H54 (cell line): ENCODE data around the gene L3HYPDH.

ENCODE experiments used
- DNase-seq: peaks from one replicate; pipeline ENCODE4 v3.0.0; 2011; ENCODE audit warnings: low spot score, mixed read lengths; ENCODE audit not compliant: insufficient read length
- FAIRE-seq: peaks from 3 replicates; lab custom pipeline; 2011; peaks lifted over from hg19 to GRCh38; lab: Jason Lieb, UNC
- POLR2A ChIP-seq: IDR thresholded peaks from 2 replicates; pipeline ENCODE4 v1.6.1; 2011; ENCODE audit warnings: low read depth, mild to moderate bottlenecking, low read length

The L3HYPDH gene

DNA sequence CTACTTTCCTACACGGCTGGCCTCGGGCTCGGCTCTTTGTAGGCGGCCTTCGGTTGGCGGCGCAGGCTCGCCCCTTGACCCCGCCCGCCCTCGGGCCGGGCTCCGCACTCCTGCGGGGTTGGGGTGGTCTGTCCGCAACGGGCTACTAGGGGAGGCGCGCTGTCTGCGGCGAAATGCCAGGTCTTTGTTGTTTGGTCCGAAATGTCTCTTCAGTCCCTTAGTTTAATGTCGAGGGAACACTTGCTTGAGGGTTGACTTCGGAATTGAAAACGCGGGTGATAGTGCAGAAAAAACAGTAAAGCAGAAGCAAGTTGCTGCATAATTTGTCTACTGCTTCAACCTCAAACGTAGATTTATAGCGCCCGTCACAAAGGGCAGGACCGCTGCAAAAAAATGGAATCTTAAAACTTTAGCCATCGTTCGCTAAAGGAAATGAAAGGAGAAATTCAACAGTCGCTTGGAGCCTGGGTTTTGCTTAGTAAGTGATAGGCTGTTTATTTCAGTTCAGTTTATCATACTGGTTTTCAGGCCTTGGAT lies 499 bp upstream of the L3HYPDH start:
- no peak for FAIRE-seq
- TF ChIP-seq POLR2A, result no peak
- peak; percentile 9 for DNase-seq

DNA sequence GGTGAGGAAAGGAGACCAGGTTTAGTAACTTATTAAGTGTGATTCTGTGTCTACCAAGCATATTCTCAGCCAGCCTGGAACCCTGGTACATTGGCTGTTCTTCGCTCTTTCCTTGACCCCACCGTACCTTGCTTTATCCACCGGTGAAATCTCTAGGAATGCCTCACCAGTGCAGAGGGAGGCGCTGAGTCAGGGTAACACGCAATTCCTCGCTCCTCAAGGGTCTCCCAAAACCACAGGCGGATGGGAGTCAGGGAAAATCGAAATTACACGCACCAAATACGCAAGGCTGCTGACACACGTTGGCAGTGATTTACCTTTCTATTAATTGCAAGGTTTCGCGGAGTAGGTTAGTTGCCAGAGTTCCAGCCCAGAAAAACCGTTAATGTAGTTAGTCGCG lies 845 bp downstream of the L3HYPDH start:
- DNase-seq (no peak), FAIRE-seq (no peak)
- no peak for TF ChIP-seq POLR2A

DNA sequence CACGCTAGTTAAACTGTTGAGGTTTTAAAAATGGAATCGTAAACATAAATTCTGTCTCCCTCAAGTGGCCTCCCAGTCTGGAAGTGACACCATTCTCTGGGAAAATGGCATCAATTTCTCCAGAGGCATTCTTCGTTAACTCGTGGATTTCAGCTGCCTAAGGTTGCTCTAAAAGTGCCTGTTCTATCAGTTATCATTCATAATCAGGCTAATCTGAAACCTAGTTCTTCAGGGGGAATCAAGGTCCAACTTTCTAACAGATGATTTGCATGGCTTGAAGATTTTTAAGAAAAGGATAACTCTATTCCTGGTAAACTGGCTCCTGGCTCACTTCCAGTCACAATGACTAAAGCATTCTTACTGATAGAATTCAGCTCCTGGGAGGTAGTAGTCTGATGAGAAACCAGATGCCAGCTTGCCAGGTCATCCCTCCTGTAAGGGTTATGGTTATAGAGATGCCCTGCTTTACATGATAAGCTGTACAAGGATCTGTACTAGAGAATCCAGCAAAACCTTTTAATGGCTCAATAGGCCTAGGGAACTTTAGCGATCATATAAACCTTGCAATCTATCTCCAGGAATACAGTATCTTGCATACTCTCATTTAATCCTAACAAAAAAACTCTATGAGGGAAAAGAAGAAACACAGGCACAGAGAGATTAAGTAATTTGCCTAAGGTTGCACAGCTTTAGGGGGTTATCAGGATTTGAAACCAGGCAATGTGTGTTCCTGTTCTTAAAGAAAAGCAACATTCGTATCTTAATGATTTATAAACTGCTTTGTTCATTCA lies 1.5 kb downstream of the L3HYPDH start:
- DNase-seq (peak; percentile 32), FAIRE-seq (peak; percentile 53)
- no peak for TF ChIP-seq POLR2A

DNA sequence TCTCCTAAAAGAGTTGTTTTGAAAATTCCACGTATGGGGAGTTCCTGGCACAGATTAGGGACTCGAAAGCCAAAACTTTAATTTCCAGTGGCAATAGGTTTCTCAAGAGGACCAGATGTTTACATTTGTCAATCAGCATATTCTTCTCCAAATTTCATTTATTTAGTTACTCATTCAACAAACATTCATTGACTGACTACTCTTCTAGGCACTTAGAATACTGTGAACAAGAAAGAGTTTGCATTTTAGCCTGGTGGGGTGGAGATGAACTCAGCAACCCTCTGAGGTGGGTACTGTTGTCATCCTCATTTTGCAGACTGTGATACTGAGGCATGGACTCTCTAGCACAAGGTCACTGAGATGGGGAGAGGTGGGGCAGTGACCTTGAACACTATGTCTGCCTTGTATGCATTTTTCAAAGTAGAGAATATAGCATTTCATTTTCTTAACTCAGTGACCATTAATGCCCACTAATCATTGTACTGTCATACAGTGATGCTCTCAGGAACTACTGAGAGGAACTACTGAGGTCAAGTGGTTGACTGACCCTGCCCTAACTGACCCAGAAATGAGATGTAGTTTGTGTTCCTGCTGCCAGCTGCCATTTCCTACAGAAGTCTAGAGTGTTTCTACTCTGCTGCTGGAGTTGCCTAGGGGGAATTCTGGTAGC lies 2.2 kb downstream of the L3HYPDH start:
- DNase-seq (no peak), FAIRE-seq (no peak)
- no peak for TF ChIP-seq POLR2A

DNA sequence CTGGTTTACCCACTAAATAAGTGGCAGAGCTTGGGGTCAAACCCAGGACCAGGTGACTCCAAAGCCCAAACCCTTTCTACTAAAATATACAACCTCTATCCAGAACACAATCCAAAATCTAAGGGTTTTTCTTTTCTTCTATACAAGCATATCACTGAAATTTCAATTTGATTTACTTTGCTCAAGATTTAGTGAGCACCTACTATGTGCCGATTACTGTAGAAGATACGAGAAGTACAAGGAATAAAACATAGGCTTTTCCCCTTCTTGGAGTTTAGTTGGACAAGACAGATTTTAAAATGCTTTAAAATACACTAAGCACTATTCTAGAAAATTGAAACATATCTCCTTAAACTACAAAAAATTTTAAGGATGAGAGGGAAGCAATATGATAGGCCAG lies 2.8 kb downstream of the L3HYPDH start:
- FAIRE-seq (no peak), DNase-seq (no peak)
- TF ChIP-seq POLR2A, result no peak

DNA sequence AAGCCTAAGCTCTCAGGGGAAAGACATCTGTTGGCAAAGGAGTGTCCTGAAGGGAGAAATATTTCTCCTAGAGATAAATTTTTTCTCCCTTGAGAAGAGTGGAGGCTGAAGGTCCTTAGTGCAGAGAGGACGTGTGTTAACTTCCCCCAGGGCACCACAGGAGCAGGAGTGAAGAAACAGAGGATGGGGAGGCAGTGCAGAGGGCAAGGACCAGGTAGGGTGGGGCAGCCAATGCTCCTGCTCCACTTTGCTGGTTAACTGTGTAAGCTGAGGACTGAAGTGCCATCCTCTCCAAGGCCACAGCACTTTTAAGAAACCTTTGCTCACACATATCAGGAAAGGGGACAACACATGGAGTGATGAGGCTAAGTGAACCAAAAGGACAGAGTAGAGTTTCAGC lies 4.0 kb downstream of the L3HYPDH start:
- FAIRE-seq (no peak), DNase-seq (no peak)
- no peak for TF ChIP-seq POLR2A

DNA sequence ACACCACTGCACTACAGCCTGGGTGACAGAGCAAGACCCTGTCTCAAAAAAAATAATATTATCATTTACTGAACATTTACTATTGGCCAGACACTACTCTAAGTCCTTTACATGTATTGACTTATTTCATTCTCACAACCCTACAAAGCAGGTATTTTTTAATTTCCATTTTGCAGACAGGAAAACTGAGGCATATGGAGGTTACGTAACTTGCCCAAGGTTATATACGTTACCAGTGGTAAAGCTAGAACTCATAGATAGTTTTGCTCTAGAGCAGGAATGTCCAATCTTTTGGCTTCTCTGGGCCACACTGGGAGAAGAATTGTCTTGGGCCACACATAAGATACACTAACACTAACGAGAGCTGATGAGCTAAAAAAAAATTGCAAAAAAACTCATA lies 5.7 kb downstream of the L3HYPDH start:
- DNase-seq, result no peak
- FAIRE-seq, result no peak
- no peak for TF ChIP-seq POLR2A

DNA sequence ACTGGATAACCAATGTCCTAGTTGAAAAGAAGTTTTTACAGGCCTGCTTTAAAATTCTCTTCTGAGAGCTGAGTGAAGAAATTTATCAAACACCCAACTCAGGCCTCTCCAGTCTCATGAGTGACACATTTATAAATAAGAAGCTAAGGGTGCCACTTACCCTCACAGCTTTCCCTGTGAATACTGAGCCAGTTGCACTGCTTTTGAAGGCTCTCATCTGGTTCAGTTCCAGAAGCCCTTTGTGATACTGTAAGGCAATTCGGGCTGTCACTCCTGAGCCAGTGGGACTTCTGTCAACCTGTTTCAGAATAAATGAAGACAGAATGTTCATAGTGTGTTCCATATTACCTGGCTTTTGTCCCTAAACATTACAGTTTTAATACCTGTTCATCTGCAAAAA lies 8.5 kb downstream of the L3HYPDH start:
- TF ChIP-seq POLR2A, result no peak
- FAIRE-seq (no peak), DNase-seq (no peak)

DNA sequence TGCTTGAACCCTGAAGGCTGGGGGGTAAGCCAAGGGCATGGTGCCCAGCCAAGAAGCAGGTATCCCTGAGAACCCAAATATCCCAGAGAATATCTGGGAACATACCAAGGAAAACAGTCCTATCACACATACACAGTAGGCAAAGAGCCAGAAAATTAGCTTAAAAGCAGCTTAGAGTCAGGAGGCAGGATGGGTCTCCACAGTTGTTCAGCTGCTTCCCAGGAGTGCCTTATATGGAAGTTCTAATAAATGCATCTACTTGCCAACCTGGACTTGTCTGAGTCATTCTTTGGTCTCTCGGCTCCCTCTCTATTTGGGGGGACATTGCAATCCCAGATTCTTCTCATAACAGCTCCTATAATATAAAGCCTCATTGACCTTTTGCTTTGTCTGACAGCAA lies 10.0 kb downstream of the L3HYPDH start:
- no peak for TF ChIP-seq POLR2A
- FAIRE-seq (no peak), DNase-seq (no peak)

DNA sequence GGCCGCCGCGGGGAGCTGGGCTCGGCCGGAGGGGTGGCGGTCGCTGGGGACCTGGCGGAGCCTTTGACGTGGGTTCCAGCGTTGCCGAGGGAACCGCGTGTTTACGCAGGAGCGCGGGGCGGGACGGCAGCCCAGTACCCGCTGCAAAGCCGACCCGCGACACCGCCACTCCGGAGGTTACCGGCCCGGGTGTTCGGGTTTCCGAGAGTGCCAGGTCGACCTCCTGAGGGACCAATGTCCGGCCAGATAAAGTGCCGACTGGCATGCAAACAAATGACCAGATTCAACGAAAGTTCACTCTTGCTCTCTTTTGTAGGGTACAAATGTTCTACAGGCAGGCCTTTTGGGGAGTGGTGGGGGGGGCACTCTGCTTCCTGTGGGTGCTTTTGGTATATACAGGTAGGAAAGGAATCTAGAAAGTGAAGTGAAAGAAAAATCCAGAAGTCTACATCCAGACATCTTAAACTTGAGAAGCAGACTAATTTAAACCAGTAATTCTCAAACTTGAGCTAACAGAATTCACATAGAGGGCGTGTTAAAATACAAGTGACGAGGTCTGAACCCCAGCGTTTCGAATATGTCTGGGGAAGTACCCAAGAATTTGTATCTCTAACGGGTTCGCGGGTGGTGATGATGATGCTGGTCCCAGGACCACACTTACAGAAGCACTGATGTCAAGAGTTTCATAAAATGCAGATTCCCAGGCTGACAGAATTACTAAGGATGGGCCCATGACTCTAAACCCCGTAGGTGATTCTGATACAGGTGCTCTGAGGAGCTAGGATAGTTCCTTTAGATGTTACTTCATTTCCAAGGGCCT lies 18.7 kb downstream of the L3HYPDH start, which contains the start of gene GPR135:
GPR135 (minus strand) TSS at position 65 of the 820 bp plus-strand sequence. CDS start 154 bp downstream, outside the sequence.
- FAIRE-seq, result no peak
- DNase-seq, result no peak
- no peak for TF ChIP-seq POLR2A

DNA sequence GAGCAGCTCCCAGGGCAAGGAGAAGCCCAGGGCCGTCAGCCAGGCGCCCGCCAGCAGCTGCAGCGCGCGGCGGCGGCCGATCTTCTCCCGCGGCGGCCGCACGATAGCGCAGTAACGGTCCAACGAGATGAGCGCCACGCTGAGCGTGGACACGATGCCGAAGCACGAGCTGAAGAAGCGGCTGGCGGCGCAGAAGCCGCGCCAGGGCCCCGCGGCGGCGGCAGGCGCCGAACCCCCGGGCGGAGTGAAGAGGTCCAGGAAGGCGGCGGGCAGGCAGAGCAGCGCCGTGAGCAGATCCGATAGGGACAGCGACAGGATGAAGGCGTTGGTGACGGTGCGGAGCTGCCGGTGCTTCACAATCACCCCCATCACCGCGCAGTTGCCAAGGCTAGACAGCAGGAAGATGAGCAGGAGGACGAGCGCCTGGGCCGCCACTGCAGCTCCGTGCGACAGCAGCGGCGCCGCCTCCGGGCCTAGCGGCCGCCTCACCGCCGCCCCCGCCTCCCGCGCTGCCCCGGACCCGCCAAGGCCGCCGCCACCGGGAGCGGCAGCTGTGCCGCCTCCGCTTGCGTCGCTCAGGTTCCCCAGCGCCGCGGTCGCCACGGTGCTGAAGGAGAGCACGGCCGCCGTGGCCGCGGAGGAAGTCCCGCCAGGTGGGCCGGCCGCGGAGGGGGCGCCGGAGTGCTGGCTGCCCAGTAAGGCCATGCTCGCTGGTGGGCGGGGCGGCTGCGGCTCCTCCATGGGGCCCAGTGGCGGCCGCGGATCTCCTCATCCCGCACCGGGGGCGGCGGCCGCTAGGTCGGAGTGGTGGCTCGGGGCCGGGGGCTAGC lies 19.5 kb downstream of the L3HYPDH start:
- no peak for TF ChIP-seq POLR2A
- FAIRE-seq (no peak), DNase-seq (no peak)

DNA sequence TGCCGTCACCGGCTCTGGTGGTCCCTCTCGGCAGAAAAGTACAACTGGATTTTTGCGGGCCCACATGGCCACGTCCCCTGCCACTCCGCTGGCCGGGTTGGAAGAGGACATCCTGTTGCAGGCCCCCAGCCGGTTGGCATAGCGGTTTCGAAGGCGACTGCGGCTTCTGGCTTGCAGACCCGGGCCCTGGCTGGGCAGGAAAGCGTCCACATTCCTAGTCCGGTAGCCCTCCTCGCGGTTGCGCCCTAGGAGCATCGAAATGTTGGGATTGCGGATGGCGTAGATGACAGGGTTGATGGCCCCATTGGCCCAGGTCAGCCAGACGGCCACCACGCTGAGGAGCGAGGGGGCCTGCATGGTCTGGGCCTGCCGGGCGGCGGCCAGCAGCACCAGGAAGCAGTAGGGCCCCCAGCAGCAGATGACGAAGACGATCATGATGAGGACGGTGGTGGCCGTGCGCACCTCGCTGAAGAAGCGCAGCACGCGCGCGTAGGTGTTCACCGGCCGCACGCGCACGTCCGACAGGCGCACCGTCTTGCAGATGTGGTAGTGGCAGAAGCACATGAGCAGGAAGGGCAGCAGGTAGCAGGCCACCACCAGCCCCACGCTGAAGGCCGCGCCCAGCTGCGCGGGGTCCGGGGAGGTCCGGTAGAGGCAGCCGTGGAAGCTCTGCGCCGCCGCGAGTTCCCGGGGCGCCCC lies 20.3 kb downstream of the L3HYPDH start:
- DNase-seq (no peak), FAIRE-seq (no peak)
- no peak for TF ChIP-seq POLR2A

DNA sequence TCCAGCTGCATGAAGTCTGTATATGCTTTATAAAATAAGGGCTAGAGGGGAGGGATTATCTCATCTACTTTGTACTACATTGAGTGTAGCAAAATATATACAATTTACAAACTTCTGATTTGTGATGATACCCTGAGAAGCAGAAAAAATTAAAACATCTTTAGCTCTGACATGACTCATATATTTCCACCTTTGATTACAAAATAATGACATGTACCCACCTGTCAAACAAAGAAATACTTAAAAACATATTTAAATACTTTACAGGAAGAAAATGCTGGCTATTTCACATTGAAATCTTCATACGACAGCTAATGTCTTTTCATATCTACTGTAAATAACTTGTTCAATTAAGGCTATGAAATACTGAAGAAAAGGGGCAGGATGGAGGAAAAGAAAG lies 22.3 kb downstream of the L3HYPDH start:
- TF ChIP-seq POLR2A, result no peak
- DNase-seq, result no peak
- no peak for FAIRE-seq
